Osteoblast (primary cell): ENCODE data around the gene MPPED2. TPM values are rescaled to one million over a fixed set of nuclear protein-coding genes. Genes with fewer than 3 reads are reported as not detected.

Experiments used
- DNase-seq: peaks from one replicate; pipeline ENCODE4 v3.0.0; 2011; ENCODE audit warnings: low spot score, mixed read lengths; ENCODE audit not compliant: insufficient read length; ENCODE audit errors: missing footprints
- H2AFZ ChIP-seq: 2 replicates; pipeline ENCODE4 v1.6.0; 2011; ENCODE audit warnings: mild to moderate bottlenecking, low read length
- H3K27ac ChIP-seq: 2 replicates; pipeline ENCODE4 v1.5.1; 2011; ENCODE audit warnings: mild to moderate bottlenecking, low read depth, low read length, moderate library complexity
- H3K27me3 ChIP-seq: 2 replicates; pipeline ENCODE4 v1.6.0; 2012; ENCODE audit warnings: mild to moderate bottlenecking, control low read depth, inconsistent platforms, low read length, moderate library complexity; ENCODE audit not compliant: insufficient read depth
- H3K36me3 ChIP-seq: 2 replicates; pipeline ENCODE4 v1.5.1; 2011; ENCODE audit warnings: mild to moderate bottlenecking, low read length, control low read depth, moderate library complexity; ENCODE audit not compliant: insufficient read depth
- H3K4me1 ChIP-seq: 2 replicates; pipeline ENCODE4 v1.5.1; 2011; ENCODE audit warnings: mild to moderate bottlenecking, low read length, control low read depth, moderate library complexity; ENCODE audit not compliant: insufficient read depth
- H3K4me2 ChIP-seq: 2 replicates; pipeline ENCODE4 v1.6.0; 2011; ENCODE audit warnings: mild to moderate bottlenecking, low read length; ENCODE audit not compliant: insufficient read depth
- H3K4me3 ChIP-seq: fragments of 200-600 bp; sonication (generic); 3 replicates; pipeline ENCODE4 v1.5.1; 2012; ENCODE audit warnings: mild to moderate bottlenecking, low read length, inconsistent platforms; ENCODE audit not compliant: insufficient read depth
- H3K79me2 ChIP-seq: 2 replicates; pipeline ENCODE4 v1.6.0; 2012; ENCODE audit warnings: mild to moderate bottlenecking, low read length, control low read depth, inconsistent platforms; ENCODE audit not compliant: insufficient read depth
- H3K9me3 ChIP-seq: 2 replicates; pipeline ENCODE4 v1.5.1; 2011; ENCODE audit warnings: low read depth, low read length, control low read depth
- H4K20me1 ChIP-seq: 2 replicates; pipeline ENCODE4 v1.6.0; 2012; ENCODE audit warnings: mild to moderate bottlenecking, low read length, control low read depth; ENCODE audit not compliant: insufficient read depth
- CTCF ChIP-seq: IDR thresholded peaks from 2 replicates; pipeline ENCODE4 v1.5.1; 2011; ENCODE audit warnings: mild to moderate bottlenecking, low read depth, low read length, moderate library complexity; ENCODE audit errors: extremely low read depth
- total RNA-seq: library from RNA; depleted of rRNA; stranded (reverse); fragments of >200 nt; gene quantifications from 2 replicates; pipeline ENCODE4 v1.2.3, GENCODE V29; 2012

The MPPED2 gene
- total RNA-seq, 1 donor: 2.2 TPM

GRCh38 chr11:30538251-30538650, 47.9 kb downstream of the MPPED2 start:
- Histone ChIP-seq H3K4me3 (no peak overlapping the region), H2AFZ (no peak overlapping the region), H3K9me3 (no peaks in the 10 kb centered on the region), H3K4me2 (no peak overlapping the region), H3K27ac (no peak overlapping the region), H3K79me2 (no peaks in the 10 kb centered on the region), H3K36me3 (no peaks in the 10 kb centered on the region), H4K20me1 (no peaks in the 10 kb centered on the region), H3K4me1 (no peaks in the 10 kb centered on the region), H3K27me3 (no peaks in the 10 kb centered on the region)
- TF ChIP-seq CTCF: no peak
- DNase-seq: no peak

- DNase-seq: no peak
Measured at GRCh38 chr11:30535818-30536217, 50.3 kb downstream of the MPPED2 start.

GRCh38 chr11:30533445-30533947, 52.7 kb downstream of the MPPED2 start:
- Histone ChIP-seq H3K27ac (no peak overlapping the region), H3K4me3 (no peak overlapping the region), H3K79me2 (no peaks in the 10 kb centered on the region), H3K9me3 (no peaks in the 10 kb centered on the region), H2AFZ (no peak overlapping the region), H3K4me1 (no peaks in the 10 kb centered on the region), H4K20me1 (no peaks in the 10 kb centered on the region), H3K36me3 (no peaks in the 10 kb centered on the region), H3K4me2 (no peak overlapping the region), H3K27me3 (no peaks in the 10 kb centered on the region)
- TF ChIP-seq CTCF: no peak
- no peak for DNase-seq

More at GRCh38 chr11:30535818-30536217, 50.3 kb downstream of the MPPED2 start:
- H3K4me1 ChIP-seq: no peaks in the 10 kb centered on the region
- H3K79me2 ChIP-seq: no peaks in the 10 kb centered on the region
- H3K4me2 ChIP-seq: no peak overlapping the region
- TF ChIP-seq CTCF: no peak
- H3K27ac ChIP-seq: no peak overlapping the region
- H4K20me1 ChIP-seq: no peaks in the 10 kb centered on the region
- H3K9me3 ChIP-seq: no peaks in the 10 kb centered on the region
- no peaks in the 10 kb centered on the region for H3K27me3 ChIP-seq
- no peak overlapping the region for H2AFZ ChIP-seq
- no peak overlapping the region for H3K4me3 ChIP-seq
- no peaks in the 10 kb centered on the region for H3K36me3 ChIP-seq

GRCh38 chr11:30527566-30527965, 58.6 kb downstream of the MPPED2 start:
- no peaks in the 10 kb centered on the region for H3K9me3 ChIP-seq
- no peak overlapping the region for H3K4me2 ChIP-seq
- H3K79me2 ChIP-seq: no peaks in the 10 kb centered on the region
- H4K20me1 ChIP-seq: no peaks in the 10 kb centered on the region
- no peak overlapping the region for H2AFZ ChIP-seq
- no peak for DNase-seq
- H3K4me1 ChIP-seq: no peaks in the 10 kb centered on the region
- no peak for TF ChIP-seq CTCF
- H3K27me3 ChIP-seq: no peaks in the 10 kb centered on the region
- no peaks in the 10 kb centered on the region for H3K36me3 ChIP-seq
- H3K27ac ChIP-seq: no peak overlapping the region
- H3K4me3 ChIP-seq: no peak overlapping the region
